ENCODE data around the gene PTPRD.

PTPRD gene

DNA sequence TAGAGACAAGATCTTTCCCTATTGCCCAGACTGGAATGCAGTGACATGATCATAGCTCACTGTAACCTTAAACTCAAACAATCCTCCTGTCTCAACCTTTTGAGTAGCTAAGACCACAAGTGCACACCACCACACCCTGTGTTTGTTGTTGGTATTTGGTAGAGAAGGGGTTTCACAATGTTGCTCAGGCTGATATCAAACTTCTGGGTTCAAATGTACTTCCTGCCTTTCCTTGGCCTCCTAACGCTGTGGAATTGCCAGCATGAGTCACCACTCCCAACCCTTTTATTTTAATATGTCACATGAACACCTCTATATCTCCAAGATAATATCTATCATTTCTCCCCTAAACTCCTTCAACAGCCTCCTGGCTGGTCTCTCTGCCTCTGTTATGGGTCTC, 719.0 kb downstream of the PTPRD start:
- DNase-seq (ENCODE audit: low read depth in 2 of 2), result no peak

DNA sequence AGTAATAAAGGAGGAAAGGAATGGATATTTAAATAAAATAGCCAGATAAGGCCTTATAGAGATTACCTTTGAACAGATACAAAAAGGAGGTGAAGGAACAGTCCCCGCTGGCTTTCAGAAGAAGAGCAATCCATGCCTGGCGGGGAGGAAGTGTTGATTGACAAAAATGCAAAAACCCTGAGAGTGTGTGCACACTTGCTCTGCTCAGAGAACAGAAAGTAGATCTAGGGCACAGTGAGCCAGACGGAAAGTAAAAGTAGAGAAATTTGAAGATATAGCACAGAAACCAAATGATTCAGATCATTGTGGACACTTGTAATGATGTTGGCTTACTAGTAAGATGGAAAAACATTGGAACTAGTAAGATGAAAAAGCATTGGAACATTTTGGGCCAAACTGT, 720.6 kb downstream of the PTPRD start:
- DNase-seq (ENCODE audit: low read depth in 2 of 2), result no peak

DNA sequence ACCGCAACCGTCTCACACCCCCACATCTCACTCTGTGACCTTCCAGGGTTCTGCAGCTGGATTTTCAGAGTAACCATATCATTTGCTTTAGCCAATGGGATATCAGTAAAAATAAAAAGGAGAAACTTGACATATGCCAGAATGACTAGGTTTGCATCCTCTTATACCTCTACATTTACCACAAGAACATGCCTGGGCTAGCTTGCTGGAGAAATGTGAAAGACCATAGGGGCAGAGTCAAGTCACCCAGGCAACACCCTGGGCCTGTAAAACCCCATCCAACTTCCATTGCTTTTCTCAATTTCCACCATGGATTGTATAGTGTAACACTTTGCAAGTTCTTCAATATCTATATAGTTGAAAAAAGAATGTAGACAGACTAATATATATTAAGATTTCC, 731.1 kb downstream of the PTPRD start:
- no peak for DNase-seq (ENCODE audit: low read depth in 2 of 2)

DNA sequence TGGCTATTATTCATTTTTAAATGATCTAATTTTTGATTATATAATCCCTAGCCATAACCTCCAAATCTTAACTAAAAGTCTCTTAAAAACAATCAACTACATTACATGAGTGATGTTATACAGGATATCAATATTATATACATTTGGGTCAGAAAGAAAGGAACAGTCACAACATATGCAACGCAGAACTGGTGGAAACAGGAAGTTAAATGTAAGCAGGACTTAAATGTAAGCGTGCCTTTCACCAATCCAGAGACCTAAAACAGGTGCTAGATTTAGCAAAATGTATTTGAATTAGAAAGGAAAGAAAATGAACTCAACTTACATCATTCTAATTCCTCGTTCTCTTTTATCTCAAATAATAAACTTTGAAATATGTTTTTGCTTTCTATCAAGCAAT, 738.5 kb downstream of the PTPRD start:
- no peak for DNase-seq (ENCODE audit: low read depth in 2 of 2)

DNA sequence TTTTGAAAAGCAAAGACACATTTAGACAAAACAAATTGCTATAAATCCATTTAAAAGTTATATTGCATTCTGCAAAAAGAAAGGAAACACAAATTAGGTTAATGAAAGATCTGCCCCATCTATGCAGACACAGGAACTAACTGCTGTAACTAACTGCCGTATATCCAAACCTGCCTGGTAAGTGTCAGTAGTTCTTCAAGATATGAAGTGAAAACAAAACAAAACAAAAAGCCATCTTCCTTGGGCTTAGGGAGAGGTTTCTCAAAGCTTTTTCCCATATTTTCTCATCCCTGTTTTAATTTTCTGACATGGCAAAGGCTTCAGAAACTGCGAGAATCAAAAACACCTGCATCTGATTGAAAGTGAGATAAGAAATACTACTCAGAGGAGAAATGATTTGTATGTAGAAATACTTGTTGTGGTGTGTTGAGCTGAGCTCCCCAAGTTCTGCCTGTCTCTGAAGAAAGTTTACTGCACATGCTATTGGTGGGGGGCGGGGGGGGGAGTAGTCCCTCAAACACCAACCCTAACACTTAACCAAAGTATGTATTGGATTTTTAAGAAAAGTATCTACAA, 750.5 kb downstream of the PTPRD start:
- DNase-seq (ENCODE audit: low read depth in 2 of 2), result no peak

DNA sequence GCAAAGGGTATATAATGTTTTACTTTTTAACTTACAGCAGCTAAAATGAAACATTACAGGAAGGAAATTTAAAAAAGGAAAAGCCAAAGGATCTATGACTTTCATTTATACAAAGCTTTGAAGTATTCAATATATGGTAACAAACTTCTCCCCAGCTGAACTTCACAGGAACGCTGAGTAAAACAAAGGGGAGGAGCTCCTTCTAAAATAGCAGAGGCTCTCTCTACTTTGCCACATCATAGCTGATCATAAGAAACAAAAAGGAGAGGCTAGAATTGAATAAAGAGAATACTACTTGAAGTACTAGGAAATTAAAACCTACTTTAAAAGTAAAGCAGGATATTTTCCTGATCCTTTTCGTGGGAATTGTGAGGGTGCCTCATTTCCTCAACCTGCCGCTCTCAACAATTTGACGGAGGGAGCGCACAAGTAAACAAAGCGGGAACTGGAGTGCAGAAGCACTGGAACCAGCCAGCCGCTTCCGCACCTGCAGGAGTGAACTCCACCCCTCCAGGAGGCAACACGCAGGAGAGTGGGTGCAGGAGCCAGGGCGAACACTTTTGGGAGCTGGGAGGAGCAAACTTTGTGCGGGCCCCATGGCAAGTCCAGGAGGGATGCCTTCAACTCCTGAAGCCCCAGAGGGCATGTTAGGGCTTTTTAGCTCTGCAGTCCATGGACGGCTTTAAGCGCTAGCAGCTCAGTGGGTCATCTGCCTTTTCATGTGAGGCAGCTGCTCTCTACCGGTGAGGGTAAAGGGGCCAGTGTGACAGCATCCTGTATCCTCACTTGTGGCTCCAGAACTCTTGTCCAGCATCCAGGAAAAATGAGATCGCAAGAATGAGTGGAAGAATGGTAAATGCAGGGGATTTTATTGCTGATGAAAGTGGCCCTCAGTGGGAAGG, 757.4 kb downstream of the PTPRD start:
- no peak for DNase-seq (ENCODE audit: low read depth in 2 of 2)

DNA sequence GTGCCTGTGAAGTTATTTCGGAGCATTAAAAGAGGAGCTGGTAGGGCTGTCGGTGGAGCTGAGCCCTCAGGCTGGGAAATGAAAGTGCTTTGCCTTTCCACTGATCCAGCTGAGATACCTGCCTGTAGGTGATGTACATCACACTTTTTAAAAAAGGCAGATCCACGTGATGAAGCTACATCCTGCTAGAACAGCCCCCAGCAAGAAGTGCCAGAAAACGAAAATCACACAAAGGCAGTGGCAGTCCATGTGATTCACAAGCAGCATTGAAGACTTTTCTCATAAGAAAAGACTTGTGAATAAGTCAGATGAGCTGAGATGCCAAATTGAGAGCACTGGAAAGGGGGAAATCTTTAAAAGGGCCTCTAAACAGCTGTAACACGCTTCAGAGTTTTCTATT, 765.1 kb downstream of the PTPRD start:
- no peak for DNase-seq (ENCODE audit: low read depth in 2 of 2)

DNA sequence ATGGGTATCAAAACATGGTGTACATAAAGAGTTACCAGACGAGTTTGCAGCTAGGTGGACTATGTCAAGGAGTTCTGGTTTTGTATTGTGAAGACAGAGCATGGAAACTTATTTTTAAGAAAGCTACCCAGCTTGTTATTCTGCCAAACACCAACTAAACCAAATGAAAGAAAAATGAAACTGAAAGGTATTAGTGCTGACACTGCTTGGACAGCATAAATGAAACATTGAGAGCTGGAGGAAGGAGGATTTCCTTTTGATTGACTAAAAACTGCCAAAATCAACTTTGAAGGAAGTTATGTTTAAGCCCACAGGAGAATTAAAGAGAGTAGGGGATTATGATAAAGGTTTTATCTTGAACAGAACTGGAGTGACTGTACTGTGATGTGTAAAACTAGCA, 766.2 kb downstream of the PTPRD start:
- no peak for DNase-seq (ENCODE audit: low read depth in 2 of 2)

DNA sequence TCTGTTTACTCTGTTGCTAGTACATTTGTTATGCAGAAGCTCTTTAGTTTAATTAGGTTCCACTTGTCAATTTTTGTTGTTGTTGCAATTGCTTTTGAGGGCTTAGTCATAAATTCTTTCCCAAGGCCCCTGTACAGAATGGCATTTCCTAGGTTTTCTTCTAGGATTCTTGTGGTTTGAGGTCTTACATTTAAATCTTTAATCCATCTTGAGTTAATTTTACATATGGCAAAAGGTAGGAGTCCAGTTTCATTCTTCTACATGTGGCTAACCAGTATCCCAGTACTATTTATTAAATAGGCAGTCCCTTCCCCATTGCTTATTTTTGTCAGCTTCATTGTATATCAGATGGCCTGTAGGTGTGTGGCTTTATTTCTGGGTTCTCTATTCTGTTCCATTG, 792.4 kb downstream of the PTPRD start:
- DNase-seq (ENCODE audit: low read depth in 2 of 2), result no peak

DNA sequence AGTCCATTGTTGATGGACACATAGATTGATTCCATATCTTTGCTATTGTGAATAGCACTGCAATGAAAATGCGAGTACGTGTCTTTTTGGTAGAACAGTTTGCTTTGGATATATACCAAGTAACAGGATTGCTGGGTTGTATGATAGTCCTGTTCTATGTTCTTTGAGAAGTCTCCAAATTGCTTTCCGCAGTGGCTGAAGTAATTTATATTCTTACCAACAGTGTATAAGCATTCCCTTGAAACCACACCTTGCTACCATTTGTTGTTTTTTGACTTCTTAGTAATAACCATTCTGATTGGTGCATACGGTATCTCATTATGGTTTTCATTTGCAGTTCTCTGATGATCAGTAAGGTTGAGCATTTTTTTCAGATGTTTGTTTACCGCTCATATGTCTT, 792.9 kb downstream of the PTPRD start:
- DNase-seq (ENCODE audit: low read depth in 2 of 2), result no peak

DNA sequence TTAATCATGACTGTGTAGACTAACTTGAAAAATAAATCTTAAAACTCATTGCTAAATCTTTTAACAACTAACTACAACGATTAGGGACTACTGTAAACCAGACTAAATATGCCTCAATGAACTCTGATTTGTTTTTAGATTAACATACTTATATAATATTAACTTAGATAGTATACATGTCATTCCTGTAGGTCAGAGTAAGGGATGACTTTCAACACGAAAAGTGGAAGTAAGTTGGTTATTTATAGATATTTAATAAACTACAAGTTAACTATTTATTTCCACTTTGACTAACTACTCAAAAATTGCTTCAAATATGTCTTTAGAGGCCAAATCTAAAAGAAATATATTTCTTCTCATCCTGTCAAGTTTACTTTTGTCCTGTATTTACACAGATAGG, 795.6 kb downstream of the PTPRD start:
- no peak for DNase-seq (ENCODE audit: low read depth in 2 of 2)

DNA sequence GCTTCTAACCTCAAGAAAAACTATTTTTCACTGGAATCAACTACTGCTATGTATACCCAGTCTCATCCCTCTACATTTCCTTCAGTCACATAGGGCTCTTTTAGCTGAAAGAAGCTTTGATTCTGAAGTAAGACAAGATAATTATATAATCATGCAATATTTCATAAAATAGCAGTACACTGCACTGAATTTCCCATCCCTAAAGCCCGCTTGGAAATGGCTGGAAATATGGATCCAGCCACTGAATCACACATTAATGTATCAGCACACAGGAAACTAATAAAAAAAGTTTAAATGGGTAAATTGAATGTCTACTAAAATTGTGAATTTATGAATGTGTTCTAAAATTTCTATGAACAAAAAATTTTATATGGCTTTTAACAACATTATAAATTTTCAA, 808.7 kb downstream of the PTPRD start:
- DNase-seq (ENCODE audit: low read depth in 2 of 2), result no peak

DNA sequence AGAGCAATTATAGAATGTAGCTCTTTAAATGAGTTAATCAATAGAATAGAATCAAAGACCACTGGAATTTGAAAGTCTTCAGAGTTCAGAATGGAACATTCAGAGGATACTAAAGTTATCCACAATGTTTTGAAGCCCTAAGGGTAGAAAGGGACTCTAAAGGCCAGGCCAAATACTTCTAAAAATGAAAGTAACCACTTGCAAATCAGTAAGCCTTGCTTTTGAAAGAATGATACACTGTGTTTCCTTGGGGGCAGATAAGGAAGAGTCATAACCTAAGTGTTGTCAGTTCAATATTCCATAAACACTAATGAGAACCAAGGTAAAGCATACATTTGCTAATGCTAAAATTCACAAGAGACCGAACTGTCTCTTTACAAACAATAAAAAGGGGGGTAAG, 813.5 kb downstream of the PTPRD start:
- no peak for DNase-seq (ENCODE audit: low read depth in 2 of 2)

DNA sequence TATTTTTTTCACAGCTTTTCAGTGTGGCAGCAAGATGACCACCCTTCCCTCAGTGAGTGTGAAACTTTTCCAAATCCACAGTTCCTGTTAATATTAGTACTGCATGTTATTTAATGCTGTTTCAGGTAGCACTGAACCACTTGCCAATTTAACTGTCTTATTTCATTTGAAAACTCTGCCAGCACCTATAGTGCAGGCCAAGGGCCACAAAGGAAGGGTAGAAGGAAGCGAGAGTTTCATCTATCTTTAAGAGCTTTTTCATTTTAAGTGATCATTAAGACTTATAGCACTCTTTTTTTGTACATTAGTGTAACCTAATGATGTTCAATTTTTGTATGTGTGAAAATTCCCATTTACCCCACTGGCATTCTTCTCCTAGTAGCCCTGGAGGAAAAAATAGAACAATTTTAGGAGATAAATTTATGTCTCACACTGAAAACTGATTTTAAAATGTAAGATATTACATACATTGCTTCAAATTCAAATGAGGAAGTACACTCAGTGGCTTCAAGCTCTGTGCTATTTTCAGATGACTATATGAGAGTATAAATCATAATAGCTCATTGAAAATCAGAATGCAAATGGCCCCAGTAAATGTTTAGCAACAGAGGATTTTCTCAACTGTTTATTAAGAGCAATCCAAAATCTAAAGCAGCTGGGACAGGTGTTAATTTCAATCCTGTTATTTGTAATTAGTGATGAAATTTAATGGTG, 820.5 kb downstream of the PTPRD start:
- no peak for DNase-seq (ENCODE audit: low read depth in 2 of 2)

DNA sequence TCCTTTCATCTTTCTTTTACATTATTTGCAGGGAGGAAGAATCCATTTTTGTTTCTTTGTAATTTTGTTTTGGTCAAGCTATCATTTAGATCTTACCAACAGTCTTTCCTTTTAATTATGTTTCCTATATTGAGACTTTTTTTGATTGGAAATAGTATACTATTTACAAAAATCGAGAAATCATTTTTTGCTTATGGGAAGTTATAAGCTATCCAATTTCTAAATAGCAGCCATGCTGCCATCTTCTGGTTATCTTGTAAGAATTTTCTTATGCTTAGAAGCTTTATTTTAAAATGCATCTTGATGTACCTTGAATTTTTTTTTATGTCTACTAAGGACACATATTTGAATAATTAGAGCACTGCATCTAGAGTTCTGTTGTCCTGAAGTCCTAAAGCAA, 821.2 kb downstream of the PTPRD start:
- DNase-seq (ENCODE audit: low read depth in 2 of 2), result no peak

DNA sequence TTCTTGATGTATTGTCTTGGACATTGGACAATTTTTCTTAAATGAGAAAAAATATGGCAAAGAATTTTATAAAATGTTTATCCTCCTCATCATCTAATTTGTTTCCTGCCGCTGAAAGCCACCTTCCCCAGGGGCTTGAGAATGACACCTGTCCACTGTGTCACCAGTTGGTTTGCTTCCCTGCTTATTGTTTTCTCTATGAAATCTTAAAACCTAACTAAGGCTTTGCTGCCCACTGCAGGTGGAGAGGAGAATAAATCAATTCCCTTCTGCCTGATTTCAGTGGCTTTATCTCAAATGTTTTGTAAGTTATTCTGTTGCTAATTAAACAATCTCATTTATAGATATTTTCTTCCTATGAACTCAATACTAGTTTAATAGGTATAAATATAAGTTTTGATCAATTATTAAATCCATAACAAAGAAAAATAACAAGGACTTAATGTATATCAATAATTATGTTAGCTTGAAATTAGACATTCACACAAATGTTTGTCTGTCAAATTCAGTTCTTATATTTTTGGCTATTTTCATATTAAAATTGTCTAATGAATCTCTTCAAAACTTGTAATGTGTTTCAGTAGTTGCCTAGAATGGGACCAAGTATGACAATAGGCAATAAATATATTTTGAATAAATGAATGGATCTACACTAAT, 822.5 kb downstream of the PTPRD start:
- DNase-seq (ENCODE audit: low read depth in 2 of 2), result no peak

DNA sequence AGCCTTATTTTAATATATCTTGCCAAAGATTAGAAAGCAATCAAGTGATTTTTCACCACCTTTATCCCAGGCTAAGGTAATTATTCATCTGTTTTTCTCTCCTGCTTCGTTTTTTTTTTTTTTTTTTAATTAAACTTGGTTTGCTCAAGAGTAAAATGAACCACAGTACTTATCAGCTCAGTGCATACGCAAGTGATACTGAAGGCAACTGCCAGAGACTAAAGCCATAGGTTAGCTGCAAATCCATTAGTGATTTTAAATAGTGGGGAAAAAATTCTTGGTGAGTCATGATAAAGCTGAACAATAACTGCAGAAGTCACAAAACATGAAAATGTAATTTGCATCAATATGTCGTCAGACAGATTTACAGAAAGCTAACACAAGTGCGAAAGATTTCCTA, 829.1 kb downstream of the PTPRD start:
- no peak for DNase-seq (ENCODE audit: low read depth in 2 of 2)

DNA sequence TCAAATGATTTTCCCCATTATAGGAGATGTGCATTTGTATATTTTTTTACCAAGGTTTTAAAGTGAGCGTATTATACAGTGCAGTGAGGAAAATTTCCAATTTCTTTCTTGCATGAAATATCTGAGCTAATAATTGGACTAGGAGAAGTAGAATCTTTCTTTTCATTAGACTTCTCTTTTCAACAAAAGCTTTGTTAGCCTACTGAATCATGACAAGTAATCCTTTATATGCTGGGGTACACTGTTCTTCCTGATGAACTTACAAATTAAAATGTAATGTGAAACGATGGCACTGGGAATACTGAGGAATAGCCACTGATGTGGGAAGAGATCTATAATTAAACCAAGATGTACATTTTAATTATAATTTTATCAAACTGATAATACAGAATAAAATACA, 829.6 kb downstream of the PTPRD start:
- no peak for DNase-seq (ENCODE audit: low read depth in 2 of 2)

DNA sequence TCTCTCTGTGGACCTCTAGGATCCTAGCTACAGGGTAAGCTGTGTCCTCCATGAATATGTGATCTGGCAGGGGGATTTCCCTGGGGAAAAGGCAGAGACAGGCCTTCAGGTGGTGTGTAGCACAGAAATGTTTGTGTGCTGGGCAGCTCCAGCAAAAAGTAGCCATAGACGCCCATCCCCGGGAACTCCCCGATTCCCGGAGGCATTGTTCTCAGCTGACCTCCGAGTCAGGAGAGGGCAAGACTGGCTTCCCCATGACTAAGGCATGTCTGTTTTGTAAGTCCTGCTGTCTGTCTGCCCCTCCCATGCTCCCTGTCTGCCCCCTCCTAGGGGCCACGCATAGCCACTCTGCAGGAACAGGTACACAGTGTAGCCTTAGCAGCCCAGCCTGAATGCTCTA, 834.5 kb downstream of the PTPRD start:
- DNase-seq (ENCODE audit: low read depth in 2 of 2), result no peak

DNA sequence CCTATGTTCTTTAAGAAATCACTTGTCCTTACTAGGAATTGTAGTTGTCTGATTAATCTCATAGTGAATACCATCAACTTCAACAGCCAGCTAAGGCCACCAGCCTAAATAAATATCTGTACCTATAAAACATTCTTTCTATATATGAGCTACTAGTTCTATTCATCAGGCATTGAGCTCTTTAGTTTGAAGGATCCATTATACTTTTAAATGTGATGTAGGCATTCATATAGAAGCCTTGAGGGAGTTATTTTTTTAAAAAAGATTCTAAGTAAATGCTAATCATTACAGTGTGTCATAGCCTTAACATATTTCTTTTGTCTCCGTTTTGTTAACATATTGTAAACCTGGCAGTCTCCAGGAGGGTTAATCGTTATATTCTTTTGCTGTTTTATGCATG, 838.3 kb downstream of the PTPRD start:
- DNase-seq (ENCODE audit: low read depth in 2 of 2), result no peak

DNA sequence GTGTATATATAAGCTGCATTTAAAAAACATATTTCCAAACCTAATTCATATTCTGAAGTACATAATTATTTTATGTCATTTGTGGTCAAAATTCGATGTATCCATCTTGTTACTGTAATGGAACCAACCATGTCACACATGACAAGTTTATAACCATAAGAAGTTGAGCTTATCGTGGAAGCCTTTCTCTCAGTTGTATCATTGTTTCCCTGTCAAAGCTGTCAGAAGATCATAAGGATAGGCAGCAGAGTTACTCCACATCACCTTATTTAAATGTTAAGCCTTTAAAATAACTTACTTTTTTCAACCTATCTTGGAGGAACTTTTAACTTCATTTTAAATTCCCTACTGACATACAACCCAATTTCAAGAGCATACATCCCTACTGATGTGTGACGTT, 841.5 kb downstream of the PTPRD start:
- DNase-seq (ENCODE audit: low read depth in 2 of 2), result no peak

DNA sequence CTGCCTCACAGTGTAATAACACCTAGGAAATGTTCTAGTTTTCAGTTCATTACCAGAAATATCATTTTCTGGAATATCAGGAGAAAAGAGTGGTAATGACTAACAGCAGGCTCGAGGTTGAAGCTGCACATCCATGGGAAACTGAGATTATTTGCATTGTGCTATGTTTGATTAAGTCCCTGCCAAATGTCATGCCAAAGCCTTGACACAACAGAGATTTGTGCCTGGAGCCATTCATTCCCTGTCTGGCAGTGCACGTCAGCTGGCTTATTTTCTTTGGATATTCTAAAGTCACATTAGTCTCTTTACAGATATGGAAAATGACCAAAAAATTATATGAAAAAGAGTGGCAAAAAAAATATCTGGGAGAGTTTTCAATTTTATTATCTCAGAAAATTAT, 848.0 kb downstream of the PTPRD start:
- no peak for DNase-seq (ENCODE audit: low read depth in 2 of 2)

DNA sequence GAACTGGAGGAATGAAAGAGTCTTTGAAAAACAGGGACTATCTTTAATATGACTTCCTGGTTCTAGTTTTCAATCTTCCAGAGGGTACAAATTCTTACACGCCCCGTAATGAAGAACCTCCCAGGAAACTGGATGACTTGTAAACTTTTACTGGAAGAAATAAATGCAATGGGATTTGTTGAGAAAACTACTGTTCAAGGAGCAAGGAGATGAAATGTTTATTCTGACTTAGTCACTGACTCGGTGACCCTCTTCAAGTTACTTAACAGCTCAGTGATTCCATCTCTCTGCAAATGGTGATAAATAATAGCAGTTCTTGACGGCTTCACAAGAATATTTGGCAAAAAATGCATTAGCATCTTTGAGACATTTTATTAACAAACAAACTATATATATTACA, 858.6 kb downstream of the PTPRD start:
- DNase-seq (ENCODE audit: low read depth in 2 of 2), result no peak

Data from stimulated activated CD8-positive, alpha-beta memory T cell treated with anti-CD3 and anti-CD28 coated beads, Interleukin-15, amount 100 ng/mL, for 4 hours (primary cell).